Testis (tissue), 3 donors: Measurements from ENCODE around the gene EMC6. TPM values are rescaled to one million over a fixed set of nuclear protein-coding genes. Genes with fewer than 3 reads are reported as not detected.
"Not testable (repeated sequence)": the region's sequence is repeated elsewhere in the genome, so short reads cannot be mapped to it uniquely, and the experiment has no call there.

Experiments
- DNase-seq: peaks from one replicate; pipeline ENCODE4 v3.0.0-alpha.2; 2019
- H3K27ac ChIP-seq, 2 donors: fragments of 200-600 bp; sonication (generic); one replicate each; pipeline ENCODE4 v1.5.1; 2019
- H3K27me3 ChIP-seq: fragments of 200-600 bp; sonication (generic); one replicate; pipeline ENCODE4 v1.5.1; 2019
- H3K36me3 ChIP-seq: fragments of 200-600 bp; sonication (generic); one replicate; pipeline ENCODE4 v1.5.1; 2017; ENCODE audit warnings: low read depth; ENCODE audit errors: missing control alignments
- H3K4me1 ChIP-seq: fragments of 200-600 bp; sonication (generic); one replicate; pipeline ENCODE4 v1.5.1; 2019
- H3K4me3 ChIP-seq, 2 donors: fragments of 200-600 bp; sonication (generic); one replicate each; pipeline ENCODE4 v1.5.1; 2017 to 2019
- H3K9me3 ChIP-seq: fragments of 200-600 bp; sonication (generic); one replicate; pipeline ENCODE4 v1.5.1; 2017
- POLR2A ChIP-seq: fragments of 450-650 bp; IDR thresholded peaks from one replicate; pipeline ENCODE4 v1.6.1; 2017; ENCODE audit warnings: antibody characterized with exemption, mild to moderate bottlenecking, moderate library complexity
- WGBS, 2 donors: methylation state at CpG; one replicate each; pipeline ENCODE4 v1.1.5; 2018; 5-methylcytosine and 5-hydroxymethylcytosine counted together
- intact Hi-C: fragments of 100-400 bp; cut with DNase I; formaldehyde crosslinking; loops from one replicate; pipeline ENCODE4 v1.15.1; 2023; ENCODE audit warnings: low total_unique reads
- polyA plus RNA-seq: library from polyadenylated mRNA; stranded (reverse); fragments of 350-450 nt; fragmentation: Illumina TruSeq; extraction: RNeasy Lipid Tissue Mini Kit (QIAGEN cat#74804); gene quantifications from one replicate; pipeline ENCODE4 v1.2.3, GENCODE V29; 2014; ENCODE audit warnings: low read depth, low replicate concordance; ENCODE audit not compliant: insufficient read depth
- total RNA-seq, 2 donors: library from RNA; depleted of rRNA; stranded (reverse); fragments of >200 nt; gene quantifications; one replicate each; pipeline ENCODE4 v1.2.3, GENCODE V29; 2016
- TF ChIP-seq, protein P1 (sequence below), 3 experiments: fragments of 450-650 bp in 2 of 3; fragments of 200-600 bp in 1 of 3; sonication (generic) in 1 of 3; IDR thresholded peaks; one replicate each; pipeline ENCODE4 v1.5.1; 2016 to 2019; ENCODE audit warnings: antibody characterized with exemption in 3 of 3, mild to moderate bottlenecking in 2 of 3, moderate library complexity in 1 of 3

Gene EMC6
- total and polyA plus RNA-seq, 3 donors from 2014 or later, result 39.0 to 74.1 (median 46.5) TPM

DNA sequence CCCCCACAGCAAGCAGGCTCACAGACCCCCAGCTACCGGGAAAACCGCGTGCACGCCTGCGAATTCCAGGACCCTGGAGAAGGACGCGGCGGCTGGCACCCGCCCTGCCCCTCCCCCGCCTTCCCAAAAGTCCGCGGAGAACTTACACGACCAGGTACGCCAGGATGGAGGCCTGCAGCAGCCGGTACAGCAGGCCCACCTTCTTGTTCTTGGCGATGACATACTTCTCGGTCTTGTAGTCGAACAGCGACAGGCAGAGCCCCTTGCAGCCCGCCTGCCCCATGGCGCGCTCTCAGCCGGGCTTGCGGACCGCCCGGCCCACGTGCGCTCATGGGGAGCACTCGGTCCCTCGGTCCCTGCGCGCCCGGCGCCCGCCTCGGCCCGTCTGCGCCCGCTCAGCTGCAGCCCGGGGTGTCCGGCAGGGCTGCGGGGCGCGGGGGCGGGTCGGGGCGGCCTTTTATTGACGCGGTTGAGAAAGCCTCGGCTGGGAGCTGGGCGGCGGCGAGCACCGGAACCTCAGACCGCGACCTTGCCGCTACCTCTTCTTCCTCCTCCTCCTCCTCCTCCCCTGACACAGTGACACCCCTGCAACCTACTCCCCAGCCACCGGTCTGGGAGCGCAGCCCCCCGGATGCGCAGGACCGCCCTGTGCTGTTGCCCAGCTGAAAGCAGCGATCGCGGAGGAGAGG lies 27.3 kb downstream of the EMC6 start, which contains the start of gene P2RX5:
Gene P2RX5 (minus strand): TSS at position 433 of the 689 bp plus-strand sequence. CDS start 150 bp downstream, at position 283.
- TF ChIP-seq, protein P1, sequence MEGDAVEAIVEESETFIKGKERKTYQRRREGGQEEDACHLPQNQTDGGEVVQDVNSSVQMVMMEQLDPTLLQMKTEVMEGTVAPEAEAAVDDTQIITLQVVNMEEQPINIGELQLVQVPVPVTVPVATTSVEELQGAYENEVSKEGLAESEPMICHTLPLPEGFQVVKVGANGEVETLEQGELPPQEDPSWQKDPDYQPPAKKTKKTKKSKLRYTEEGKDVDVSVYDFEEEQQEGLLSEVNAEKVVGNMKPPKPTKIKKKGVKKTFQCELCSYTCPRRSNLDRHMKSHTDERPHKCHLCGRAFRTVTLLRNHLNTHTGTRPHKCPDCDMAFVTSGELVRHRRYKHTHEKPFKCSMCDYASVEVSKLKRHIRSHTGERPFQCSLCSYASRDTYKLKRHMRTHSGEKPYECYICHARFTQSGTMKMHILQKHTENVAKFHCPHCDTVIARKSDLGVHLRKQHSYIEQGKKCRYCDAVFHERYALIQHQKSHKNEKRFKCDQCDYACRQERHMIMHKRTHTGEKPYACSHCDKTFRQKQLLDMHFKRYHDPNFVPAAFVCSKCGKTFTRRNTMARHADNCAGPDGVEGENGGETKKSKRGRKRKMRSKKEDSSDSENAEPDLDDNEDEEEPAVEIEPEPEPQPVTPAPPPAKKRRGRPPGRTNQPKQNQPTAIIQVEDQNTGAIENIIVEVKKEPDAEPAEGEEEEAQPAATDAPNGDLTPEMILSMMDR (IDR thresholded peaks at IDR 0.05), result no peak
- TF ChIP-seq POLR2A, result no peak
- Histone ChIP-seq H3K27me3 (no peaks in the 10 kb centered on the region), H3K4me3 (peak within 1 kb of the TSS; percentile 20 to 34), H3K27ac (no peak within 1 kb of the TSS), H3K36me3 (no peaks in the 10 kb centered on the region), H3K9me3 (no peaks in the 10 kb centered on the region), H3K4me1 (peaks cover 12% of the 10 kb centered on the region)
- intact Hi-C loops, result no loop called here
- no peak for DNase-seq
- 0 to 1% methylated on average over 17 to 62 of the region's 65 CpGs for WGBS, 2 donors

DNA sequence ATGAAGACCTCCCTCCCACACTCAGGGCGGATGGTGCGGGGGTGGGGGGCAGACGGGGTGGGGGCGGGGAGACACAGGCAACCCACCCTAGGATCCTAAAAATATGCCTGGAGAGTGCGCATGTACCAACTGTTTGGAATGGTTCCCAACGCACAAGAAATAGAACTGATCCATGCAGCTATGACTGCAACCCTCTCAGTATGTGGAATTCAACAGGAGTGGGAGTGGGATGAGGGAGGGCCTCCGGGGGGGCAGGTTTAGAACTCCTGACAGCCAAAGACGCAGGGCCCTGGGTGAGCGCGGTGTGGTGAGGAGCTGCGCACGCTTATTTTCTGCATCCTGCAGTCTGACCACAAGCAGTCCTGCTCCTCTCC lies 28.5 kb downstream of the EMC6 start:
- Histone ChIP-seq H3K9me3 (no peaks in the 10 kb centered on the region), H3K36me3 (no peaks in the 10 kb centered on the region), H3K4me1 (peaks cover 12% of the 10 kb centered on the region), H3K4me3 (no peak overlapping the region), H3K27ac (no peak overlapping the region), H3K27me3 (no peaks in the 10 kb centered on the region)
- no peak for DNase-seq
- TF ChIP-seq, protein P1 (IDR thresholded peaks at IDR 0.05), result no peak
- no peak for TF ChIP-seq POLR2A
- 34 to 46% methylated on average over 8 to 12 of the region's 12 CpGs for WGBS, 2 donors
- intact Hi-C loops, result no loop called here

DNA sequence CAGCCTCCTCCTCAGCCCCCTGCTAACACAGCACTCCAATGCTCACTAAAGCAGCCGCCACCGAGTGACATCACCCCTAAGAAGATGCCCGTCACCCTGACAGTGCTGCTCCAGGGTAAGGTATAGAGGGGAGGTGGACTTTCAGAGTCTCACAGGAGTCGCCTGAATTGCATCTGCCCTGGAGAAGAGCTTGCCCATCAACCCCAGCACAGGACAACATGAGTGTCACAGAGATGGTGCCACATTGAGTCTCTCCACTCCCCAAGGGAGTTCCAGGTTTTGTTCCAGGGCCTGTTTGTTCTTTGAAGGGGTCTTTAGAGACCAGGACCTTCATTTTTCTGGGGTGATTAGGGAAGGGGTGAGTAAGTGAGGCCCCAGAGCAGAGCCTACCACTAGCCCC lies 29.5 kb downstream of the EMC6 start:
- WGBS, 2 donors, result 93 to 97% methylated on average over 4 of the region's 4 CpGs

DNA sequence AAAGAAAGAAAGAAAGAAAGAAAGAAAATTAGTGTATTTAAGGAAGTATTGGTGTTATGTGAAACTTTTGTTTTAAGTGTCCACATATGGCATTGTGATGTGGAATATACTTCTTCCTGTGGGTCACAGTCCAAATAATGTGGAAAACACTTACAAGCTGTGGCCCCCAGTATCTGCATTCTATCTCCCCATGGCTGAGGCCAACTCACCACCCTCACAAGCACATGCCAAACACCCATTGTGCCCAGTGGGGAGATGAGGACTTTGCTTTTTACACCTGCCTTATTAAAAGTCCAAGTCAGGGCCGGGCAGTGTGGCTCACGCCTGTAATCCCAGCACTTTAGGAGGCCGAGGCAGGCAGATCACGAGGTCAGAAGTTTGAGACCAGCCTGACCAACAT lies 31.3 kb downstream of the EMC6 start:
- Histone ChIP-seq H3K27ac (no peak overlapping the region), H3K9me3 (no peaks in the 10 kb centered on the region), H3K36me3 (no peaks in the 10 kb centered on the region), H3K27me3 (no peaks in the 10 kb centered on the region), H3K4me1 (peaks cover 8% of the 10 kb centered on the region), H3K4me3 (no peak overlapping the region)
- DNase-seq, result no peak
- no peak for TF ChIP-seq POLR2A
- TF ChIP-seq, protein P1 (IDR thresholded peaks at IDR 0.05), result no peak
- WGBS, 2 donors, result 86 to 99% methylated on average over 4 of the region's 4 CpGs
- intact Hi-C loops, result no loop called here

More for the DNA sequence above, 29.5 kb downstream of the EMC6 start:
- Histone ChIP-seq H3K4me3 (no peak overlapping the region), H3K36me3 (no peaks in the 10 kb centered on the region), H3K9me3 (no peaks in the 10 kb centered on the region), H3K27ac (no peak overlapping the region), H3K4me1 (peaks cover 12% of the 10 kb centered on the region), H3K27me3 (no peaks in the 10 kb centered on the region)
- no peak for DNase-seq
- TF ChIP-seq, protein P1 (IDR thresholded peaks at IDR 0.05), result no peak
- no peak for TF ChIP-seq POLR2A
- intact Hi-C loops, result no loop called here

DNA sequence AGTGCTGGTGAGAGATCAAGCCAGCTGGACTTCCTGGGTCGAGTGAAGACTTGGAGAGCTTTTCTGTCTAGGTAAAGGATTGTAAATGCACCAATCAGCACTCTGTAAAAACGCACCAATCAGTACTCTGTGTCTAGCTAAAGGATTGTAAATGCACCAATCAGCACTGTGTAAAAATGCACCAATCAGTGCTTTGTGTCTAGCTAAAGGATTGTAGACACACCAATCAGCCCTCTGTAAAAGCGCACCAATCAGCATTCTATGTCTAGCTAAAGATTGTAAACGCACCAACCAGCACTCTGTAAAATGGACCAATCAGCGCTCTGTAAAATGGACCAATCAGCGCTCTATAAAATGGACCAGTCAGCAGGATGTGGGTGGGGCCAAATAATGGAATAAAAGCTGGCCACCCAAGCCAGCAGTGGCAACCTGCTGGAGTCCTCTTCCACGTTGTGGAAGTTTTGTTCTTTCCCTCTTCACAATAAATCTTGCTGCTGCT lies 33.5 kb downstream of the EMC6 start:
- H3K4me1 ChIP-seq, H3K27me3 ChIP-seq, H3K4me3 ChIP-seq, H3K9me3 ChIP-seq, H3K36me3 ChIP-seq, intact Hi-C loops, H3K27ac ChIP-seq: not testable (repeated sequence)
- WGBS, 2 donors, result 75 to 92% methylated on average over 7 of the region's 7 CpGs
- peak; percentile 36 for DNase-seq
